Gastroesophageal sphincter (tissue), 3 donors: ENCODE data around the gene PTPRF.

Experiments used
- CTCF ChIP-seq, 4 experiments: fragments of 200-600 bp in 2 of 4; fragments of 450-650 bp in 2 of 4; sonication (generic) in 1 of 4; IDR thresholded peaks; one replicate each; pipeline ENCODE4 v1.5.1; 2017 to 2019; ENCODE audit warnings: antibody characterized with exemption in 4 of 4, mild to moderate bottlenecking in 2 of 4, moderate library complexity in 2 of 4
- EP300 ChIP-seq: sonication (generic); formaldehyde crosslinking; IDR thresholded peaks from one replicate; pipeline ENCODE4 v1.6.1; 2017; ENCODE audit warnings: antibody characterized with exemption, mild to moderate bottlenecking
- POLR2A ChIP-seq, 2 donors: fragments of 450-650 bp; IDR thresholded peaks; one replicate each; pipeline ENCODE4 v1.6.1; 2017; ENCODE audit warnings: antibody characterized with exemption in 2 of 2, mild to moderate bottlenecking in 2 of 2, moderate library complexity in 1 of 2
- POLR2AphosphoS5 ChIP-seq: sonication (generic); formaldehyde crosslinking; IDR thresholded peaks from one replicate; pipeline ENCODE4 v1.6.1; 2017; ENCODE audit warnings: antibody characterized with exemption

- TF ChIP-seq CTCF (IDR thresholded peaks at IDR 0.05) (no peak), EP300 (no peak), POLR2A (IDR thresholded peaks at IDR 0.05) (no peak), POLR2AphosphoS5 (no peak)
Measured at GRCh38 chr1:43671193-43671592, 140.5 kb downstream of the PTPRF start.
